Measurements from ENCODE around the gene ZNF641. TPM values are rescaled to one million over a fixed set of nuclear protein-coding genes. Genes with fewer than 3 reads are reported as not detected.

ZNF641 gene
- total and polyA plus RNA-seq, 2 of the 13 experiments (the other 11 are each of a cell fraction or from before 2014, with no cell fraction given) = 4.4 to 6.6 TPM

- TF ChIP-seq PRDM10 (CRISPR knock-in tag; IDR thresholded peaks at IDR 0.05; ENCODE audit: low read depth) (no peak), ZNF768 (CRISPR knock-in tag; IDR thresholded peaks at IDR 0.05) (no peak), RARA (CRISPR knock-in tag; IDR thresholded peaks at IDR 0.05) (no peak)
Observed at GRCh38 chr12:48331399-48331798, 19.3 kb downstream of the ZNF641 start (continued).

GRCh38 chr12:48329199-48329939, 21.4 kb downstream of the ZNF641 start:
- Histone ChIP-seq H3K79me2 (ENCODE audit: insufficient read depth, low read length) (no peaks in the 10 kb centered on the region), H3K36me3 (replicated peaks in 1 of 2; ENCODE audit: control insufficient read depth in 1 of 2, insufficient read depth in 2 of 2, low read length in 2 of 2) (no peaks in the 10 kb centered on the region), H3K4me3 (replicated peaks in 1 of 3; ENCODE audit: insufficient read depth in 1 of 3, low read depth in 2 of 3, low read length in 3 of 3) (no peak overlapping the region), H3K4me1 (ENCODE audit: insufficient read depth, low read length) (no peaks in the 10 kb centered on the region), H4K20me1 (ENCODE audit: insufficient read depth, low read length) (no peaks in the 10 kb centered on the region), H3K4me2 (ENCODE audit: low read depth, low read length) (no peak overlapping the region), H3K27me3 (ENCODE audit: control insufficient read depth in 1 of 2, insufficient read depth in 2 of 2, low read length in 2 of 2) (0 out of 5 replicates have a peak, but pooled peaks cover 1 to 8% of the 10 kb centered on the region in 2 experiments), H3K9ac (ENCODE audit: insufficient read depth, low read depth, low read length) (no peak overlapping the region), H3K27ac (ENCODE audit: extremely low read length, insufficient read depth, low read length) (no peak overlapping the region), H2AFZ (ENCODE audit: low read length) (no peak overlapping the region), H3K9me3 (ENCODE audit: low read length) (0 out of 2 replicates have a peak, but pooled peaks cover 4% of the 10 kb centered on the region)
- ChIA-PET POLR2A (no interaction called here), CTCF (ENCODE audit: low intra/inter-chr PET ratio, low total read pairs) (no interaction called here)
- no peak for DNase-seq (ENCODE audit: low spot score)
- no peak for ATAC-seq
- no peak for FAIRE-seq
- BruUV-seq (replicated peaks) = no TSS peak
- 77% methylated on average over 35 of the region's 55 CpGs for WGBS (ENCODE audit: low lambda C conversion rate)
- in situ Hi-C loops (cut with HindIII; ENCODE audit: extremely low pct_ligation_motif_present, low pct_unique_long_range_greater_than_20kb) = no loop called here
- intact Hi-C loops (cut with micrococcal nuclease; ENCODE audit: unreplicated experiment) = no loop called here
- TF ChIP-seq PHF5A (CRISPR knock-in tag; IDR thresholded peaks at IDR 0.05; ENCODE audit: low read depth, unreplicated experiment) (no peak), ARID3A (IDR thresholded peaks at IDR 0.05; ENCODE audit: low read depth, low read length) (no peak), FOXM1 (CRISPR knock-in tag; IDR thresholded peaks at IDR 0.05) (no peak), TP53 (CRISPR knock-in tag; conservative IDR thresholded peaks at IDR 0.05) (no peak), ZHX2 (IDR thresholded peaks at IDR 0.05; ENCODE audit: low read depth) (no peak), ZHX2 (CRISPR knock-in tag; IDR thresholded peaks at IDR 0.05; ENCODE audit: borderline replicate concordance) (no peak)

Data from HepG2 (cell line).